Stimulated activated CD8-positive, alpha-beta memory T cell treated with anti-CD3 and anti-CD28 coated beads, Interleukin-7, amount 100 ng/mL, for 4 hours (primary cell): Measurements from ENCODE around the gene LKAAEAR1.
A peak's percentile ranks its signal among the peaks of the same experiment; 100 is the strongest.

Experiments used
- DNase-seq, 2 donors: peaks; one replicate each; pipeline ENCODE4 v3.0.0-alpha.2; 2020; ENCODE audit warnings: low read depth in 2 of 2

LKAAEAR1 gene

GRCh38 chr20:64067005-64067632 is 17.1 kb downstream of the LKAAEAR1 start:
- no peak for DNase-seq

- peak; percentile 18 to 36 for DNase-seq
Measured at GRCh38 chr20:64065974-64066343, 18.2 kb downstream of the LKAAEAR1 start.

DNA sequence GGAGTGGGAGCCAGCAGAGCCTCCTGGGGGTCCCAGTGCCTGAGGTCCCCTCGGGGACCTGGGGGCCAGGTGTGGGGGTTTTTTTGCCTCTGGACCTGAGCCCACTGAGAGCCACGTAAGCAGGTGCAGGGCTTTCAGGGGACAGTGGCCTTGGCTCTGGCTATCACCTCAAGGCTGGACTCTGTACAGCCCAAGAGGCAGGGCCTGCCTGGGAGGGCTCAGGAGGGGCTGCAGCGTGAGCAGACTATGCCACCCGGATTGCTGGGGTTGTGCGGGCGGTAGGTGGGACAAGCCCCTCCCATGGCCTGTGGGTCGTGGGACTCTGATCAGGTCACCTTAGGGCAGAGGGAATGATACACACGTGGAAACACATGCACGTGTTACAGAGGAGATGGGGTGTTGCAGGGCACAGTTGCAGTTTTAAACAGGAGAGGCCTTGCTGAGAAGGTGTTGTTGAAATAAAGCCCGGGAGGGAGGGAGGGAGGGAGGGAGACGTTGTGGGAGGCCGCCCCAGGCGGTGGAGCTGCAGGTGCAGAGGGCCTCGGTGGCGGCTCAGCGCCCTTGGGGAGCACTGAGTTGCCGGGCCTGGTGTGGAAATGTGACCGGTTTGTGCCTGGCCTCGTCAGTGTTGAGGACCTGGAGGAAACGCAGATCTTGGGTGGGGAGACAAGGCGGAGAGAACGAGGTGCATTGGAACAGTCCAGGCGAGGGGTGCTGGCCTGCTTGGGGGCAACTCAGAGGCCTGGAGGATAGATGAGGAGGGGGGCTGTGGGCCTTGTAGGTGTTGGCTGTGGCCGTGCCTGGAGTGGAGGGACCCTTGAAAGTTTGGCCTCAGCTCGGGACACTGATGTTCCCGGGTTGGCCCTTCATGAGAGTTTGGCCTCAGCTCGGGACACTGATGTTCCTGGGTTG is 18.9 kb downstream of the LKAAEAR1 start:
- DNase-seq: no peak

- no peak for DNase-seq
Measured at GRCh38 chr20:64064145-64064698, 20.0 kb downstream of the LKAAEAR1 start.

DNA sequence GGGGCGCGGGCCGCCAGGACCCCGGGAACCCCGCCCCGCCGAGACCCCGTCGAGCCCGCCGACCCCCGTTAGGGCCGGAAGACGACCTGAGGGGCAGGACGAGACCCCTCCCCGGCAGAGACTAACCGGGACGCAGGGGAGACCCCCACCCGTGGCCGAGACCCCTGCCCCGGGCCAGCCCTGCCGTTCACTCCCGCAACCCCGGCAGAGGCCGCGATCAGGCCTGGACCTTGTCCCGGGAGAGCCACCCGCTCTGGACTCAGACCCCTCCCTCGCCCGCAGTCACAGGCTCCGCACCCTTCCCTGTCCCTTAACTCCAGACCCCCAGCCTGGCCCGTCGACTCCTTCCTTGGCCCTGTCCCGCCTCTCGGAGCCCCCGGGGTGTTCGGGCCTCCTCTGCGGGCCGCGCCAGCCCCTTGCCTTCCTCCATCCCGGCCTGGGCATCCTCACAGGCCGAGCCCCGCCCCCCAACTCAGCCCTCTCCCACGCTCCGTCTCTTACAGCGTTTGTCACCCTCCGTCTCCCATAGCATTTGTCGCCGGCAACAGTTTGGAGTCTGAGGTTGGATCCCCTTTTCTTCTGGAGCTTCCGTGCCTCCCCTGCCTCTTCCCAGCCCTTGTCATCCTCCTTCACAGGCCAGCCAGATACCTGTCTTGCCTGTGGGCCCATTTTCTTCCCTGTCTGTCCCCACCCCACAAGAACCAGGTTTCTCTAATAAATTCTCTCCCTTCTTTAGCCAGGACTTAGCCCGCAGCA is 20.6 kb downstream of the LKAAEAR1 start:
- DNase-seq: no peak

GRCh38 chr20:64062596-64063388 is 21.4 kb downstream of the LKAAEAR1 start, which contains the start of gene TCEA2:
Gene TCEA2, plus strand, starts transcription at chr20:64063198. Its CDS starts 115 bp downstream, at chr20:64063313.
- DNase-seq: peak; percentile 87 to 92

GRCh38 chr20:64062276-64062595 is 22.0 kb downstream of the LKAAEAR1 start:
- no peak for DNase-seq

- DNase-seq: no peak
Measured at GRCh38 chr20:64058536-64058935, 25.7 kb downstream of the LKAAEAR1 start.

- DNase-seq: peak; percentile 61 to 68
Measured at GRCh38 chr20:64057628-64058498, 26.3 kb downstream of the LKAAEAR1 start.

DNA sequence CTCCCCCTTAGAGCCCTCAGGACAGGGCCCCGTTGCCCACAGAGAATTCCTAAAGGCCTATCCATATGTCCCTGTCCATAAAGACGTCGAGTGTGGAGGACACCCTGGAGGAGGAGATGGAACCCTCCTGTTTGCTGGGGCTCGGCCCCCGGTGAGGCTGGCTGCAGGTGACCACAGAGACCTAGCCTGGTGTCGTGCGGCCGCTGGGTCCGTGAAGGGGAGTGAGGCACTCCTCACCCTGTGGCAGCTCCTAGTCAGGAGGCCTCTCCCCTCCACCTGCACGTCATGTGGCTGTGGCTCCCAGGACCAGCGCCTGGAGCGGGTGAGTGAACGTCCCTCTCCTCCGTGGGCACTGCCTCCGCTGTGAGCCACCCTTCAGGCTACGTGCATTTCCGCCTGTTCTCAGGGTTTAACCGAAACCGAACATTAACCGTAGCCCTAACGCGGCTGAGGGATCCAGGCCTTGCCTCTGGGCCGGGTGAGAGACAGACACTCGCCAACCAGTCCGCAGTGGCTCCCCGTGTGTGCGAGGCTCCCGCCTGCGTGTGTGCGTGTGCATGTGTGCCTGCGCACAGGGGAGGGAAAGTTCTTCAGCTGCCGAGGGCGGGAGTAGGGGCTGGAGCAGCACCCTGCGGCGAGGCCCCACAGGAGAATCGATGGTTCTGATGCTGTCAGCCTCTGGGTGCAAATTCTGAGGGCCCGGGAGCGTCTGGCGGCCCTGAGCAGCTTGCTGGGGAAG is 27.1 kb downstream of the LKAAEAR1 start:
- DNase-seq: no peak

GRCh38 chr20:64056639-64056888 is 27.6 kb downstream of the LKAAEAR1 start:
- no peak for DNase-seq

DNA sequence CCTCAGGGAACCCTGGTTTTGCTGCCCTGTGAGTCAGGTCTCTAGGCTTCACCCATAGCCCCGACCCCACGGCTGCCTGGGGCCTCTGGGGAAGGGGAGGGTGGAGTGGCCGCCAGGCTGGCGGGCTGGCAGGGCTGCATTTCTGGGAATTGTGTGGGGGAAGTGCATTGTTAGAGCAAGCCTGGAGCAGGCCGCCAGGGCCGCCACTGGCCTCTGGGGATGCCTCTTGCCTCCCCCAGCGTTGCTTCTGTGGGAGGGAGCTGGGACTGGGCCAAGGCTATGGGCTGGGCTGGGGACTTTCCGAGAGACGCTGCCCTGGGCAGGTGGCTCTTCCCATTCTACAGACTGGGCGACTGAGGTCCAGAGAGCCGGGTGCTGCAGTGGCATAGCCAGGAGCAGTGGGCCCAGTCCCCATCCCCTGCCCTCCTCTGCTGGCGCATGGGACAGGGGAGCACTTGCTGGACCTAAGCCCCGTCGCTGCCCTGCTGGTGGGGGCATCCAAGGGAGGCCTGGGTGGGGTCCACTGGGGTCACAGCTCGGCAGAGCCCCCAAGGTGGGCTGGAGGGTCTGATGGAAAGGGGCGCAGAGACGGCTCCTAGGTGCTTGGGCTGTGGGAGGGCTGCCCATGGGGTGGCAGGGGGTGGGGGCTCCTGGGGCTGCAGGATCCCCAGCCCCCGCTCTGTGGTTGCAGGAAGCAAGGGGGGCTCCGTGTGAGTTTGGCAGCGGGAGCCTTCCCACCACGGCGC is 28.1 kb downstream of the LKAAEAR1 start:
- no peak for DNase-seq

- no peak for DNase-seq
Measured at GRCh38 chr20:64055396-64055892, 28.8 kb downstream of the LKAAEAR1 start.

DNA sequence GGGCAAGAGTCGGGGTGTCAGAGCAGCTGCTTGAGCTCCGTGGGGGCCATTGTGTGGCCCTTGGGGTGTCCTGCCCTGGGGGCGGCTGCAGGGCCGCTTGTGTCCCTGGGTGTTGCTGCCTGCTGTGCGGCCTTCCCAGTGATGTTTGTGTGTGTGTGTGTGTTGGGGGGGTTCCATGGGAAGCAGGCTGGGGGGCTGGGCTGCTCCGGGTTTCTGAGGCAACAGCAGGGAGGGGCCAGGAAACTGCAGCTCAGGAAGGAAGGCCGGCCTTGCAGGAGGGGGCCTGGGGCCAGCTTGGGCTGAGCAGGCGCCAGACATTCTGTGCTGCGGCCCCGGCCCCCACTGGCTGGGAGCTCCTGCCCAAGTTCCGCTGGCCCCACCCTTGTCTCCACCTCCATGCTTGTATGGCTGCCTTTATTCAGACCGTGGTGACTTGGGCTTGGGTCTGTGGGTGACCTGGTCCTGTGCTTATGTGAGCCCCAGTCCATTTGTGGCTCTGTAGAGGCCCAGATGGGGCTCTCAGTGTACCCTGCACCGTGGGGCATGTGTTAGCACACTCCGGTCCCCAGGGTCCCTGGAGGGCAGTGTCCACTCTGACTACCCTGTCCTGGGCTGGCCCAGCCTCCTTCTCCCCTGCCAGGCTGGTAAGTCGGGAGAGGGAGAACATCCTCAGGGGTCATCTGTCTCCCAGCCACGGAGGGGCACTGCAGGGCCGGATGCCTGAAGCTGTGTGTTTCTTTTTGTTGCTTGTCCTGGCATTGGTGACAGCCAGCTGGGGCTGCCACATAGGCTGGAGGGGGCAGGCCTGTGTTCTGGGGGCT is 30.1 kb downstream of the LKAAEAR1 start:
- DNase-seq: no peak

DNA sequence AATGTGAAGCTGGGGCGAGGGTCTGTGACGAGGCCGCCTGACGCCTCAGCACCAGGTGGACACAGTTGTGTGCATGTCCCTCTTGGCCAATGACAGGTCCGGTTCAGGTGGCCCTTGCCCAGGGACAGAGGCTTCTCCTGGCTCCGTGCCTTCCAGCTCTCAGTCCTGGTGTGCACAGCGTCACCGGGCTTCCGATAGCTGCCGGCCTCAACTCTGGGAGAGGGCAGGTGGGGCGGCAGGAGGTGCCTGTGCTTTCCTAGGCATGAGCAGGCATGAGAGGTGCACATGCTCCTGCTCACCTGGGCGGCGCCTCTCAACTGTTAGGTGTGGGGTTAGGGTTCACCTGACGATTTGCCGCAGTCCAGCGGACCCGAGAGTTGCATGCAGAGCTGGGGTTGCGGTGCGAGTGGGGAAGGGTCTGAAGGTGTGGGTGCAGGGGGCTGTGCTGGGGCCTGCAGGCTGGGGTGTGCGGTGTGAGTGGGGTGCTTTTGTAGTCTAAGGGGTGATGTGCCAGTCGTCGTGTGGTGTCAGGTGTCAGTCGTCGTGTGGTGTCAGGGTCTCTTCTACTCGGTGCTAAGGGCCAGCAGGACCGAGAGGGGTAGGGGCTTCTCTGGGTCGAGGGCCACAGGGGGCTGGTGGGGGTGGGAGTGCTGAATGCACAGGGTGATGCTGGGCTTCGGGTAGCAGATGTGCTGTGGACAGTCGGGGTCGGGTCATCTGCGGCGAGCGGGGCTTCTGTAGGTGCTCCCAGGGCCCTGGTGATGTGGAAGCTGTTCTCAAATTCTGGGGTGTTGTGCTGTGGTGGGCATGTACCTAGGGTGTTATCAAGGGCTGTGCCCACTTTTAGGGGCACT is 31.0 kb downstream of the LKAAEAR1 start:
- DNase-seq: no peak

DNA sequence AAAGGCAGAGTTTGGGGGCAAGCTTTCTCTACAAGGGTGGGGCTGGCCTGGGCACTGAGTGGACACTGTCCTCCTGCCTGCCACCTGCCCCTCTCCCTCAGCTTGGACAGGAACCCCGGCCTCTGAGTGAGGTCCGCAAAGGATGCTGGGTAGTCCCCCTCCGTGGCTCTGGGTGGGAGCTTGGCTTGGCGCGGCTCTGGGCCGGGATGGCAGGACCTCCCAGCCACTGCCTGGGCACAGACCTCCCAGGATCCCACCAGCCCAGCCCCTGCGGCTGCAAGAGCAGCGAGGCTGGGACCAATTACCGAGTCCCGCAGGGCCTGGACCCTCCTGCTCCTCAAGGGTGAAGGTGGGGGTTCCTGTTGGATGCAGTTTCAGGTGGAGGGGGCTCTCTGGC is 31.9 kb downstream of the LKAAEAR1 start:
- DNase-seq: no peak
